Spleen (tissue), 7 donors: Measurements from ENCODE around the gene NUDT7.

Source experiments
- POLR2A ChIP-seq, 3 donors: fragments of 450-650 bp; IDR thresholded peaks; one replicate each; pipeline ENCODE4 v1.5.1; 2017; ENCODE audit warnings: antibody characterized with exemption in 3 of 3, mild to moderate bottlenecking in 1 of 3
- POLR2AphosphoS5 ChIP-seq, 3 donors: sonication (generic); formaldehyde crosslinking; IDR thresholded peaks; one replicate each; pipeline ENCODE4 v1.5.1; 2017; ENCODE audit warnings: antibody characterized with exemption in 3 of 3
- TF ChIP-seq, protein P1 (sequence below), 11 experiments: fragments of 200-600 bp in 7 of 11; fragments of 450-650 bp in 4 of 11; sonication (generic) in 4 of 11; IDR thresholded peaks in 8 of 11; conservative IDR thresholded peaks in 3 of 11; 1 replicate in 7 of 11; 2 replicates in 4 of 11; pipeline versions ENCODE4 v1.4.0 to v1.8.0; 2016 to 2021; ENCODE audit warnings: antibody characterized with exemption in 11 of 11, inconsistent platforms in 4 of 11, mild to moderate bottlenecking in 1 of 11
- donor health status: DM: no; HTN: no; CAD: no; lungs with moderate emphysema.
- donor health status: DM: no; HTN: no; CAD: no.
- donor health status: DM: no; HTN: no; CAD: no.

GRCh38 chr16:77689971-77690370 lies 32.3 kb upstream of the NUDT7 start:
- TF ChIP-seq, protein P1, sequence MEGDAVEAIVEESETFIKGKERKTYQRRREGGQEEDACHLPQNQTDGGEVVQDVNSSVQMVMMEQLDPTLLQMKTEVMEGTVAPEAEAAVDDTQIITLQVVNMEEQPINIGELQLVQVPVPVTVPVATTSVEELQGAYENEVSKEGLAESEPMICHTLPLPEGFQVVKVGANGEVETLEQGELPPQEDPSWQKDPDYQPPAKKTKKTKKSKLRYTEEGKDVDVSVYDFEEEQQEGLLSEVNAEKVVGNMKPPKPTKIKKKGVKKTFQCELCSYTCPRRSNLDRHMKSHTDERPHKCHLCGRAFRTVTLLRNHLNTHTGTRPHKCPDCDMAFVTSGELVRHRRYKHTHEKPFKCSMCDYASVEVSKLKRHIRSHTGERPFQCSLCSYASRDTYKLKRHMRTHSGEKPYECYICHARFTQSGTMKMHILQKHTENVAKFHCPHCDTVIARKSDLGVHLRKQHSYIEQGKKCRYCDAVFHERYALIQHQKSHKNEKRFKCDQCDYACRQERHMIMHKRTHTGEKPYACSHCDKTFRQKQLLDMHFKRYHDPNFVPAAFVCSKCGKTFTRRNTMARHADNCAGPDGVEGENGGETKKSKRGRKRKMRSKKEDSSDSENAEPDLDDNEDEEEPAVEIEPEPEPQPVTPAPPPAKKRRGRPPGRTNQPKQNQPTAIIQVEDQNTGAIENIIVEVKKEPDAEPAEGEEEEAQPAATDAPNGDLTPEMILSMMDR (IDR thresholded peaks at IDR 0.05 in 8 of 11, conservative IDR thresholded peaks at IDR 0.05 in 3 of 11): no peak
- TF ChIP-seq POLR2A (IDR thresholded peaks at IDR 0.05) (no peak), POLR2AphosphoS5 (IDR thresholded peaks at IDR 0.05) (no peak)
